AG04450 (cell line): ENCODE measurements around the gene TRPC6. TPM values are rescaled to one million over a fixed set of nuclear protein-coding genes. Genes with fewer than 3 reads are reported as not detected.

Experiments
- CTCF ChIA-PET: fragments of 300-600, 350-600 bp; formaldehyde crosslinking; extraction: SDS; loops from one replicate; lab custom pipeline; 2022; ENCODE audit warnings: antibody characterized with exemption, inconsistent platforms; lab: Charles Lee
- POLR2A ChIA-PET: fragments of 350-600 bp; formaldehyde crosslinking; extraction: SDS; loops from one replicate; lab custom pipeline; 2021; ENCODE audit warnings: antibody characterized with exemption, inconsistent platforms; lab: Yijun Ruan, JAX
- DNase-seq: peaks from one replicate; pipeline ENCODE4 v3.0.0-alpha.2; 2011; ENCODE audit warnings: low read depth, low spot score
- H3K27ac ChIP-seq: one replicate; pipeline ENCODE4 v1.5.1; 2012; ENCODE audit warnings: low read depth, low read length, control low read depth
- H3K27me3 ChIP-seq: one replicate; pipeline ENCODE4 v1.6.0; 2012; ENCODE audit warnings: low read length; ENCODE audit not compliant: control insufficient read depth, insufficient read depth
- H3K4me3 ChIP-seq: 2 replicates; pipeline ENCODE4 v1.5.1; 2011; ENCODE audit warnings: mild to moderate bottlenecking, low read depth, low read length, control low read depth
- H3K9me3 ChIP-seq: 2 replicates; pipeline ENCODE4 v1.5.1; 2012; ENCODE audit warnings: low read length; ENCODE audit not compliant: control insufficient read depth, insufficient read depth
- CTCF ChIP-seq: IDR thresholded peaks from 2 replicates; pipeline ENCODE4 v1.5.1; 2011; ENCODE audit warnings: low read depth, low read length, control low read depth, inconsistent platforms
- polyA plus RNA-seq: library from polyadenylated mRNA; depleted of rRNA; stranded (reverse); fragments of >200 nt; gene quantifications from 2 replicates; pipeline ENCODE4 v1.2.3, GENCODE V29; 2011

TRPC6 gene
- polyA plus RNA-seq, 1 experiment: 5.6 TPM

DNA sequence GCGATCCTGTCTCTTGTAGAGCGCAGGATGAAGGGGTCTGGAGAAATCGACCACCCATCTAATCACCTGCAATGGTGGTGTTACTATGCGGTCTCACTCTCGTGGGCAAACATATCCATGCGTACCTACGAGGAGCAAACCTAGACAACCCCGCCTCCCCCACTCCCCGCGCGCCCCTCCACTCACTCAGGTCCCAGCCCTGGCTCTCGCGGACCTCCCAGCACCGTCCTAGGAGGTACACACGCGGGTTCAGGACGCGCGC lies 887 bp downstream of the TRPC6 start:
- peak overlapping the region; percentile 69 for H3K4me3 ChIP-seq
- H3K27me3 ChIP-seq: no peaks in the 10 kb centered on the region
- DNase-seq: no peak
- no peak for TF ChIP-seq CTCF
- no peaks in the 10 kb centered on the region for H3K9me3 ChIP-seq
- H3K27ac ChIP-seq: no peak overlapping the region
- ChIA-PET POLR2A (no interaction called here), CTCF (interaction anchor here (0.6 kb wide), 1 partner anchor 265 kb away, joined by 4 read pairs; no protein-coding TSS in a partner anchor)

GRCh38 chr11:101582236-101582988 lies 1.4 kb downstream of the TRPC6 start:
- POLR2A ChIA-PET: interaction anchor here (0.8 kb wide), 1 partner anchor 425 kb away, joined by 3 read pairs; no protein-coding TSS in a partner anchor
- no peak for DNase-seq
- no peak overlapping the region for H3K27ac ChIP-seq
- no peaks in the 10 kb centered on the region for H3K9me3 ChIP-seq
- TF ChIP-seq CTCF: no peak
- H3K27me3 ChIP-seq: no peaks in the 10 kb centered on the region
- CTCF ChIA-PET: interaction anchor here (0.6 kb wide), 3 partner anchors 265 to 279 kb away, joined by 4 read pairs; no protein-coding TSS in a partner anchor
- H3K4me3 ChIP-seq: peak overlapping the region; percentile 69

- Histone ChIP-seq H3K4me3 (no peak overlapping the region), H3K27ac (no peak overlapping the region), H3K27me3 (no peaks in the 10 kb centered on the region), H3K9me3 (no peaks in the 10 kb centered on the region)
- ChIA-PET POLR2A (no interaction called here), CTCF (no interaction called here)
- TF ChIP-seq CTCF: no peak
- DNase-seq: no peak
Observed at GRCh38 chr11:101577461-101577860, 6.3 kb downstream of the TRPC6 start.

GRCh38 chr11:101576456-101576855 lies 7.4 kb downstream of the TRPC6 start:
- Histone ChIP-seq H3K27ac (no peak overlapping the region), H3K9me3 (no peaks in the 10 kb centered on the region), H3K27me3 (no peaks in the 10 kb centered on the region), H3K4me3 (no peak overlapping the region)
- ChIA-PET CTCF (no interaction called here), POLR2A (no interaction called here)
- no peak for DNase-seq
- TF ChIP-seq CTCF: no peak

GRCh38 chr11:101574886-101575285 lies 8.9 kb downstream of the TRPC6 start:
- H3K27me3 ChIP-seq: no peaks in the 10 kb centered on the region
- CTCF ChIA-PET: no interaction called here
- no peak for DNase-seq
- no peak overlapping the region for H3K27ac ChIP-seq
- TF ChIP-seq CTCF: no peak
- POLR2A ChIA-PET: interaction anchor here (0.6 kb wide), 1 partner anchor 1369 kb away, joined by 5 read pairs; no protein-coding TSS in a partner anchor
- H3K4me3 ChIP-seq: no peak overlapping the region
- no peaks in the 10 kb centered on the region for H3K9me3 ChIP-seq
